CD4-positive, alpha-beta T cell treated with Interleukin-6 for 4 hours (primary cell): ENCODE measurements around the gene MKLN1.
"Not testable (repeated sequence)": the region's sequence is repeated elsewhere in the genome, so short reads cannot be mapped to it uniquely, and the experiment has no call there.

Experiments
- DNase-seq: peaks from one replicate; pipeline ENCODE4 v3.0.0-alpha.2; 2020; ENCODE audit warnings: mixed read lengths

The MKLN1 gene

DNA sequence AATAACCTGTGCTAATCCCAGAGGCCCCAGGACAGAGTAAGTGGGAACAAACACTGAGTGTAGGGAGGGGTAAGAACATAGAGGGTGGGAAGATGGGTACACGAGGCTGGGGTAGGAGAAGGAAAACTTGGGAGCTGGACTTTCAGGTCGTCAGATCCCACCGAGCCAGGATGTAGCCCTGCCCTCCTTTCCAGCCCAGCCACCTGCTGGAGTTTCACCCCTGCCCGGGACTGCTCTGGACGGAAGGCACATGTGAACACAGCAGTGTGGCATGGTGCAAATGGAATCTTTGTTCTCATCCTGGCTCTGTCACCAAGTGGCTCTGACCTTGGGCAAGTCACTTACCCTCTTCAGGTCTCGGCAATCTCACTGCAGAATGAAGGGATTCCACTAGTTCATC, 176.0 kb downstream of the MKLN1 start:
- no peak for DNase-seq

DNA sequence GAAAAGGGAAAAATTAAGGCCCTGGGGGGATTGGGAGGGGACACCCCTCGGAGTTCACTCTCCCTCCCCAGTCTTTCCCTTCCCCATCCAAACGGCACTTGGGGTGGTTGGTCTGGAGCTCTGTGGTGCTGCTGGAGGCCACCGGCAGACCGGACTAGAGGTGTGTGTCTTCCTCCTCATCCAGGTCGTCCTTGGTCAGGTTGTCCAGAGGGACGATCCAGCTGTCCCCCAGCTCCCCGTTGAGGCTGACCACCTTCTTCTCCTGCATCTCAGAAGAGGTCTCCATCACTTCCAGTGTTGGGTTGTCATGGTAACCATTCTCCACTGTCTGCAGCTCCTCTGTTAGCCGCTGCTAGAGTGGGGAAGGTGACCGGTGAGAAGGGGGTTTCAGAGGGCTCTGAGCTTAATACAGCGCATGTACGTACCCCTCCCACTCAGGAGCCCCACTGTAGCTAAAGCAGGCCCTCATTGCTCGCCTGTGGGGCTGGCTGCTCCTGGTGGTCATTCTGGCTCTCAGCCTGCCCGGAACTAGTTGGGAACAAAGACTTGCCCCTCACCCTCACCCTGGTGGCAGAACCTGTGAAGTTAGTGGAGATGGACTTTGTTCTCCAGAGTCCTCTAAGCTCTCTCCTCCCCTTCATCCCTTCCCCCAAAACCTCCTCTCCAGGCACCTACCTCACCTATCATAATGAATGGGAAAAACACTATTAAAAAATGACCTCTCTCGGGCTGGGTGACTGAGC, 176.7 kb downstream of the MKLN1 start:
- no peak for DNase-seq

DNA sequence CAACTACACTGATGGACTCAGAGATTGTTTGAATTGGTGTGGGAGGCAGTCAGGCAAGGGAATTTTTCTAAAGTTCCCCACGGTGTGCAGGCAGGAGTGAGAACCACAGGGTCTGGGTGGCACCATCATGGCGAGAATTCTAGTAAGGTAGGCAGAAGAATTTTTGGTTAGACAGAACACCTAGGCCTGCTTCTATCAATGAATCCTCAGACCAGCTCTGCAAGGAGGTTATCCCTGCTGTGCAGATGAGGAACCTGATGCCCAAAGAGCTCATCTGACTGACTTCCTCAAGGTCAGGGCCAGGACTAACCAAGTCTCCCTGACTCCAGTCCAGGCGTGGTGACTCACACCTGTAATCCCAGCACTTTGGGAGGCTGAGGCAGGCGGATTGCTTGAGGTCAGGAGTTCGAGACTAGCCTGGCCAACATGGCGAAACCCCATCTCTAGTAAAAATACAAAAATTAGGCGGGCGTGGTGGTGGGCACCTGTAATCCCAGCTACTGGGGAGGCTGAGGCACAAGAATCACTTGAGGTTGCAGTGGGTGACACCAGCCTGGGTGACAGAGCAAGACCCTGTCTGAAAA, 177.5 kb downstream of the MKLN1 start:
- DNase-seq = not testable (repeated sequence)

DNA sequence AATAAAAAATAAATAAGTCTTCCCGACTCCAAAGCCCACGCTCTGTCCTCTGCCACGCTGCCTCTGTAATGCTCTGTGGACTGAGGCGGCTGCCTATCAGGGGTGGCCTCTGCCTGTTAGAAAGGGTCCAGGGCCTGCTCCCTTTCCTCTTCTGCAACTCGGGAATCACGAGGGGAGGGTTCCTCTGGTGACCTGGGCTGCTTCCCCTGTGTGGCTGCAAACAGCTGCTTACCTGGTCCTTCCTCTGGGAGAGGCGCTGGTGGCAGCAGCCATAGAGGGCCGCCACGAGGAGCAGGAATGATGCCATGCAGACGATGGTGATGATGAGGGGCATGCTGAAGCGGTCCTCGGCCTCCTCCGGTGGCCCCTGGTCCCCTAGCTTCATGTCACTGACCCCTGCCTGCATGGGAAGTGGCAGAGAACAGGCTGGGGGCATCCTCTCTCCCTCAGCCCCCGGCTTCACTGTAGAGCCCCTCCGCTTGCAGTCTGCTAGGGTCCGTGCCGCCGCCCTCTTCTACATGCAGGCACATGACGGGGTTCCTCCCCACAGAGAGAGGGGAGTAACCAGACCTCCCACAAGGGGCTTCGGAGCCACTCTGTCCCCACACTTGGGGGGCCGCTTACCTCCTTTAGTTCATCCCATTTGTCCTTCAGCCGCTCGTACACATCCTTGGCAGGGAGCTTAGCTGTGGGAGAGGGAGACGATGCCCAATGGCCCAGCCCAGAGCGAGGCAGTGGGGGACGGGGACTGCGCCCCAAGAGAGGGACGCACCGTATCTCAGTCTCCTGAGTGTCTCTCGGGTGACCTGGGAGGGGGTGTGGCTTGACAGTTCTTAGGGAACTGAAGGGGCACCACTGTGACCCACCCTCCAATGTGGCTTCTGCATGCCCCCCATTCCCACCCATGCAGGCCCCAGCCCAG, 178.2 kb downstream of the MKLN1 start:
- DNase-seq = no peak

DNA sequence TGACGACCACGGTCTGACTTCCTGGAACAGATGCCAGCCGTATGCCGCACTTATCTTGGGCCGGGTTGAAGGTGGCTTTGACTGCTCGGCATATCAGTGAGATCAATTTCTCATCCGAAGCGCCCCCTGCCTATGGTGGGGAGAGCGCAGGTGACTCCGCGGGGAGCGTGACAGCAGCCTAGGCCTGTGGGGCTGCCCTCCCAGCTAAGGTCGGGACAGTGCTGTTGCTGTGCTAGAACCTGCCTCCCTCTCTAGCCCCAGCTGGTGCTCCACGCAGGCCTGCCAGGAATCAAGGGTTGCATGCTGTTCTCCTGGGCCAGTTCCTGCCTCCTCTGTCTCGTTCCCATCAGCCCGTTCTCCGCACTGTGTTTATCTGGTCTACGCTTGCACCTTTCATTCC, 178.9 kb downstream of the MKLN1 start:
- no peak for DNase-seq

DNA sequence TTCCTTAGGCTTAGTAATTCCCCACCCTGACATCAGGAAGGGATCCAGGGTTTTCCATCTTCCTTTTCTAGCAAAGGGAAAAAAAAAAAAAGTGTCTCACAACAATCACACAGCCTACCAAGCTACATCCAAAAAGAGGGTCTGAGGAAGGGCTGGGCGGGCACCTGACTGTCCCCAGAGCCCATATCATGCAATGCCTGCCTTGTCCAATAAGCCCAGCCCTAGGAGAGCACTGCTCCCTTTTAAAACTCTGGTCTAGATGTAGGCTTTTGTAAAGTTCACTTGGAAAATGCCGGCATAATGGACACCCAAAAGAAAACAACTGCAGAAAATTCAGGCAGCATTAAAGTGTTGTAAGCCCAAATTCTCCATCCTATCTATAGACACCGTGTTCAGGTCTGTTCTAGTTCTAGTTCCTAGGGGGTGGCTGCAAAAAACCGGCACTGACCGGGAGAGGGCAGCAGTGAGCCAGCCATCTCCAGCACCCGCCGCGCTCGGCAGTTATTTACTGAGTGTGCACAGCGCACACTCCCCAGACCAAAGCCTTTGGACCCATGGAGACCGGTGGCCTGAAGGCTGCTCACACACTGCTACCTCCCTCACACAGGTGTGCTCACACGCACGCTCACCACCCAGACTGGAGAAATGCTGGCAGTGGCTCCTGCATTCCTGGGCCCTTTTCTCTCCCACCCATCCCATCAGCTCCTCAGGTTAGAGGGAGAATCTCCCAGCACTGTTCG, 180.1 kb downstream of the MKLN1 start:
- peak; percentile 85 for DNase-seq

DNA sequence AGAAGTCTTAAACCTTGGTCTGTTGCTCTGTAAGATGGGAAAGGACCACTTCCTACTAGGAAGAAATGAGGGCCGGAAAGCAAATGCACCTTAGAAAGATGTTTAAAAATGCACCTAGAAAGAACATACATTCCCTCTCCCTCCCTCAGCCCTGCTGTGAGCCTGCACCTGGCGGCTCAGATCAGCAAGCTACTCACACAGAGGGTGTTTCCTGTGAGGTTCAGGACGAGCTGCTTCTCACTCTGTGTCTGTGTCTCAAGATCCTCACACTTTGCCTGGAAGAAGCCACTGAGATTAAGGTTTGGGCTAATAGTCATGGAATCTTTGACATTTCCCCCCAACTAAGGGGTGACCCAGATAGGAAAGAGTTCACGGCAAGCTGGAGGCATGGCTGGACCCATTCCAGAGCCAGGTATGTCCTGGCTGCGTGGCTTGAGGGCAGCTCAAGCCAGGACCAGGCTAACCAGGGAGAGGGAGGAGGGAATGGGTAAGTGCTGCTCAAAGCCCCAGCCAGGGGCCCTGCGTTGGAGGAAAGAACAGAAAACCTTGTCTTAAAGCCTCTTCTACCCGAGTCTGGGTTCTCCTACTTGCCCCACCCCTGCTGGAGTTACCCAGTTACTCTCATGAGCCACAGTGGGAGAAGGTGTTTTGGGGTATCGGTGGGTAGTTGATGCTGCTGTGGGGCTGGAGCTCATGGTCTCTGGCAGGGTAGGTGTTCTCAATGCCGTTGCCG, 181.2 kb downstream of the MKLN1 start:
- DNase-seq = no peak

DNA sequence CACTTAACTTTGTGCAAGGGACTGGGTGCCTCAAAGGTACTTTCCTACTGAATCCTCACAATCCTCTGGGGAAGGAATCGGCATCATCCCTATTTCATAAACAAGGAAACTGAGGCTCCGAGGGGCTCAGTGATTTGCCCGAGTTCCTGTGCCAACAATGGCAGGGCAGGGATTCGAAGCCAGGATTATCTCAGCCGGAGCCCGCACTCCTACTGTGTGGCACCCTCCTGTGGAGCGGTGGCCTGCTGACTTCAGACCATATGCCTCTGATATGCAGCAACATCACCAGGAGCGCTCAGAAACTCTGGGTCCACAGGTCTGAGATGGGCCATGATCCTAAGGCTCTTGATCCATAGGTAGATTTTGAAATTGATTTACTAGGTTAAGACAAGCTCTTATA, 182.1 kb downstream of the MKLN1 start:
- no peak for DNase-seq

DNA sequence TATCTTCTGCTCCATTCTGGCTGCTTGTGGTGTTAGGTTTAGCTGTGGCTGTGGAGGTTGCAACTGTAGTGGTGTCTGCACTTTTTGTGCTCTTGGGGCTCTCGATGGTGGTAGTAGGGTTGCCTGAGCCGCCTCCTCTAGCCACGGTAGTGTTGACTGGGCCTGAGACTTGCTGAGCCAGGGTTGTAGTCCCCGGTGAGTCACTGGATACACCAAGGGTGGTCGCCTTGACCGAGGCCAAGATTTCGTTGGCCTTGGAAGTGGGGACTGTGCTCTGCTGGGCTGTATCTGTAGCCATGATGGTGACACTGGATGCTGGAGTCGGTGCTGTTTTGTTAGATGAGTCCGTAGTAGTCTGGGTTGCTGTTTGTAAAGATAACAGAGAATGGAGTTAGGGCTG, 183.4 kb downstream of the MKLN1 start:
- DNase-seq = no peak

DNA sequence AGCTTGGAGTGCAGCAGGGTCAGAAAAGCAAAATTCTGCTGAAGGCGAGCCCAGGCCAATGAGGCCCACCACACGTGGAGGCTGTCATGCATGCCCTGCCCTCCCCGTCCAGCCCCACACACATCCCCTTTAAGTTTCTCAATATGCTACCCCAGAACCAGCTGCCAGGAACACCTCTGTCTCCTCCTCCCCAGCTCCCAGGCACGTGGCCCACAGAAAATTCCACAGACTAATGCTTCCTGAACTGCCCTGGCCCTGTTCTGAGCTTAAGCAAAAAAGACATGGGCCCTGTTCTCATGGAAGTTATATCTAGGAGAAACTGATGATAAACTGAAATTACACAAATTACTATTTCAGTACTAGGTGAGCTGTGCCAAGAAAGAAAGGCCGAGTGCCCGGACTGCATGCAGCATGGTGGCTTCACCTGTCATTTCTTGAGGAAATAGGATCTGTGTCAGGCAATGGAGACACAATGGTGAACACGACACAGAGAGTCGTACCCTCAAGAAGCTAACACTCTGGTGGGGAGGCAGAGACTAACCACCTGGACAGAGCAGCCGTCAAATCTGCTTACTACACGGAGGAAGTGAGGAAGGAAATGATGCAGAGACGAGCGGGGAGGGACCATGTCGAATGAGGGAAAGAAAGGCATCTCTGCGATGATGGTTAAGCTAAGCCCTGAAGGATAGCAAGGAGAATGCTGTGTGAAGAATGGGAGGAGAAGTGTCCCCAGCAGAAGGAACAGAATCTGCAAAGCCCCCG, 184.3 kb downstream of the MKLN1 start:
- DNase-seq = no peak

DNA sequence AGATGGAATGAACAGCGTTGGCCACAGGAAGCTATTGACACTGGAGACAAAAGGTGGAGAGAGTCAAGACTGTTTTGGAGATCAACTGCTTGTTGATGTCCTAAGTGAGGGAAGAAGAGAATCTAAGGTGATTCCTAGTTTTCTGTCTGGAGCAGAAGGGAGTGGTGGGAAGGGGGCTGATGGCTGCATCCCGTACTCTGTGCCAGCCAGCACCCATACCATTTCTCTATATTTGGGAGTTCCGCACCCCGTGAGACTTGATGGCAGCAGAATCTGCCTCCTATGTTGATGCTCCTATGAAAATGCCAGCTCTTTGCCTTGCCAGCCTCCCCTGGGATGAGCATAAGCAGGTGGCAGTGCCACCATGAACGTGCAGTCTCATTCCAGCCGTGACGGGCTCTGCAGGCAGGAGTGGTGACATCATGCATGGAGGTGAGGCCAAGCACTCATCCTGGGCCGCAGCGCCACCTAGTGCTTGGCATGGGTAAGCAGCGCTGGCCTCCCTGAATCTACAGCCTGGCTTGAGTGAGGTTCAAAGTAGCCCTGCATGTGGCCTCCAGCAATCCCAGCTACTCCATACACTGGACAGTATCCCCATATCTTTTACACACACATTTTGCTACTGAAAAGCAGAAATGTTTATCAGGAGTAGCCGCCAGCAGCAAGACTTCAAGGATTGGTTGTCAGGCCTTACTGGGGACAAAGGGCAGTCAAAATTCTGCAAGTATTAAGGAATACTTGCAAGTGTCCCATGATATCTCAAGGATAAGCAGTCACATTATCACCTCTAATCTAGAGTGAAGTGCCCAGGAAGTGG, 185.8 kb downstream of the MKLN1 start:
- DNase-seq = peak; percentile 83

DNA sequence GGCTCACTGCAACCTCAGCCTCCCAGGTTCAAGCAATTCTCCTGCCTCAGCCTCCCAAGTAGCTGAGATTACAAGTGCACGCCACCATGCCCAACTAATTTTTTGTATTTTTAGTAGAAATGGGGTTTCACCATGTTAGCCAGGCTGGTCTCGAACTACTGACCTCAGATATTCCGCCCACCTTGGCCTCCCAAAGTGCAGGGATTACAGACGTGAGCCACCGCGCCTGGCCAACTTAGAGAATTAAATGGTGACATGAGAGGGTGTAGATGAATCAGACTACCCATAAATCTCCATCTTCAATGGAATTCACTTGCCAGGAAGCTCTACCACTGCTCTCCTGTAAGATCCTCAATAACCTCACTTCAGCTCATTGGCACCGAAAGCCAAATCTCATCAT, 187.8 kb downstream of the MKLN1 start:
- DNase-seq = not testable (repeated sequence)

DNA sequence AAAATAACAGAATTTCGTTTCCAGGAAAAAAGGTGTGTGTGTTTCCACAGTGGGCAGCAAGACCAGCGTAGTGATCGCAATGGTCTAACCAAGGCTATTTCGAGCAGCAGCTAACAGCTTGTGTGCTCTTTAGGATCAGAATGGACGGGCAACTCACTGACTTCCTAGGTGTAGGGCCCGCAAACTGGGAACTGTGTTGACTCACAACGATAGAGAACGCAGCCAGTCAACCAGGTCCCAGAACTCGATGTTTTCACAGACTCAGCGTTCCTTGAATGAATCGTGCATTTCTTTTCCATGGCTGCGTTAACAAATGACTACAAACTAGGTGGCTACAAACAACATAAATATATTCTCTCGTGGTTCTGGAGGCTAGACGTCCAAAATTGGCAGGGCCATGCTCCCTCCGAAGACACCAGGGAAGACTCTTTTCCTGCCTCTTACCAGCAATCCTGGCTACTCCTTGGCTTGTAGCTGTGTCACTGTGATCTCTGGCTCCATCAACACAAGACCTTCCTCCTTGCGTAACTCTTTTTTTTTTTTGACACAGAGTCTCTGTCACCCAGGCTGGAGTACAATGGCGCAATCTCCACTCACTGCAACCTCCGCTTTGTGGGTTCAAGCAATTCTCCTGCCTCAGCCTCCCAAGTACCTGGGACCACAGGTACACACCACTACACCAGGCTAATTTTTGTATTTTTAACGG, 189.7 kb downstream of the MKLN1 start:
- DNase-seq = no peak

DNA sequence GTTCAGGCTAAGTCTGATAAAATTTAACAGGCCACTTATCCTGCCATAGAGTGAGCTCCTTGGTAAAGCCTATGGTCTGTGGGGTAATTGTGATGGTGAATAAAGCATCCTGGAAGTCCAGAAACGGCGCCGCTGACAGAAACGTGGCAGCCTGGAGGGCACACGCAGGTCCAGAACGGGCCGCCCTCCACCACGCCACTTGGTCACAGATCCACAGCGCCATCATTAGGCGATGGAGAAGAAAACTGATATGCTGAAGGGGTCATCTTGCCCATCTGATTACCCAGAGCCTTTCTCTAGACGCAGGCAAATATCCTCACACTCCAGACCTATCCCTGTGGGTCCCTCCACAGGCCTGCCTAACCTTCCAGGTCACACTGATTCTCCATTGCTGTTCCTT, 190.9 kb downstream of the MKLN1 start:
- DNase-seq = no peak

DNA sequence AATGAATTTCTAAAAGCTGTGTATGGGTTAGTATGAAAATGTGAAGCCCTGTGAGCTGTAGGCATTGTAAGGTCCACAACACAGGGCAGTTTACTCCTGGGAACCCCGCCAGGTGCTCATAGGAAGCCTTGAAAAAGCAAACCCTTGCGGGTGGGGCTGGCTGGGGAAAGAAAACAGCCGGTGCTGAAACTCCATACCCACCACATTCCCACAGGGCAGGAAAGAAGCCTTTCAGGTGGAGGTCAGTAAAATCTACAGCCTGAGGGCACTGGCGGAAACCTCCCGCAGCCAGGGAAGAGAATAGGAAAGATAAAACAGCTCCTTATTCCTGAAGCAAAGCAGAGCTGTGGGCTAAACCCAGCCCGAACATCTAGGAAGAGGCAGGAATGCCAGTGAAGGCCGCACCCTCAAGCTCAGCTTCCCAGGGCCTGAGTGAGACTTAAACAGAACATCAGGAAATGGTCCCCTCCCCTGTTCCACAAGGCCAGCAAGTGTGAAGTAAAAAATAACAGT, 194.0 kb downstream of the MKLN1 start:
- no peak for DNase-seq

DNA sequence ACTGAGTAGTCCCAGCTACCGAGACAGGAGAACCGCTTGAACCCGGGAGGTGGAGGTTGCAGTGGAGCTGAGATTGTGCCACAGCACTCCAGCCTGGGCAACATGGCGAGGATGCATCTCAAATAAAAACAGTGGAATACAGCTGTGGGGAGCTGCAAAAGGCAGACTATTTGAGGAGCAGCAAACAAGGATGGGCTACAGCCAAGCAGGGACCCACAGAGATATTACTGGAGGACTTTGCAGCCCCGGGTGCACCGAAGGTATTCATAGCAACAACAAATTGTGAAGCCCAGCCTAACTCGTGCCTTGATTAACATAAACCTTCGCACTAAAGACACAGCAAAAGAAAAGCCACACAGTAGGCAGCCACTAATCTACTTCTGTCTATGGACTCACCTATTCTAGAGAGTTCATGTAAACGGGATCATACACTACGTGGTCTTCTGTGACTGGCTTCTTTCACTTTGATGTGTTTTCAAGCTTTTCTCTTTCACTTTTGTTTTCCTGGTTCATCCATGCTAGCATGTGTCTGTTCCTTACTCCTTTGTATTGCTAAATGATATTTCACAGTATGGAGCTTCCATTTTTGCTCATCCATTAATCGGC, 194.8 kb downstream of the MKLN1 start:
- no peak for DNase-seq

DNA sequence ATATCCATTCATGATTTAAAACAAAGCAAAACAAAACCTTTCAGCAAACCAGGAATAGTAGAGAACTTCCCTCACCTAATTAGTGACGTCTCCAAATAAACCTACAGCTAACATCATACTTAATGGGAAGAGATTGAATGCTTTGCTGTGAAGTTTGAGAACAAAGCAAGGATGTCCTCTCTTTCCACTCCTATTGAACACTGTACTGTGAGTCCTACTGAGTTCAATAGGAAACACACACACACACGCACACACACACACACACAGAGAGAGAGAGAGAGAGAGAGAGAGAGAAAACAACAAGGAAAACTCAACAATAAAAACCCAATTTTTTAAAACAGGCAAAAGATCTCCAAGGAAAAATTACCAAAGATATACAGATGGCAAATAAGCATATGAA, 196.4 kb downstream of the MKLN1 start:
- no peak for DNase-seq

DNA sequence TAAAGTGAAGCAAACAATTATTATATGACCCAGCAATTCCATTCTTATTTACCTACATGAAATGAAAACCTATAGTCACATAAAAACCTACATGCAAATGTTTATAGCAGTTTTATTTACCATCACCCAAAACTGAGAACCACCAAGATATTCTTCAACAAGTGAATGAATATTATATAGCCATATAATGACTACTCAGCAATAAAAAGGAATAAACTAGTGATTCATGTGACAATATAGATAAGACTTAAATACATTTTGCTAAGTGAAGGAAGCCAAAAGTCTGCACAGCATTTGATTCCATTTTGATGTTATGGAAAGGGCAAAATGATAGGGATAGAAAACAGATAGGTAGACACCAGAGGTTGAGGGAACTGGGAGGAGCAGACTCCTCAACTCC, 197.0 kb downstream of the MKLN1 start:
- DNase-seq = no peak

DNA sequence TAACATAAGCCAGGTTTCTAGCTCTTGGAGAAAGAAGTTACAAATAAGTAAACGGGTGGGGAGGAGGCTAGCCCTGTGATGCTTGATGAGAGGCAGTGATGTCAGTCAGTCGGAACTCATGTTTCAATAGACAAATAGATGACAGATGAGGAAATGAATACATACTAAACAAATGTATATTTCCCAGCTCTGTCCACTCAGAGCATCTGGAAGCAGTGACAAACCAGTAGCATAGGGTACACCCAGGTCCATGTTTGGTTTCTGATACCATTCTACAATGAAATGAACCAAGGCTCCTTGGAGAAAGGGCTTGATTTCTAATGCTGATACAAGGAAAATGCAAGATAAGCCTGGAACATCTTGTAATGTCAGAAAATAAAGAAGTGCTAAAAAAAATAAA, 198.1 kb downstream of the MKLN1 start:
- no peak for DNase-seq
